C4-2B (cell line): Measurements from ENCODE around the gene HECA.

Source experiments
- ZFX ChIP-seq: fragments of 450-650 bp; IDR thresholded peaks from 2 replicates; pipeline ENCODE4 v1.6.1; 2017
- TF ChIP-seq, protein P1 (sequence below): fragments of 450-650 bp; conservative IDR thresholded peaks from 2 replicates; pipeline ENCODE4 v1.5.1; 2017; ENCODE audit warnings: mild to moderate bottlenecking

DNA sequence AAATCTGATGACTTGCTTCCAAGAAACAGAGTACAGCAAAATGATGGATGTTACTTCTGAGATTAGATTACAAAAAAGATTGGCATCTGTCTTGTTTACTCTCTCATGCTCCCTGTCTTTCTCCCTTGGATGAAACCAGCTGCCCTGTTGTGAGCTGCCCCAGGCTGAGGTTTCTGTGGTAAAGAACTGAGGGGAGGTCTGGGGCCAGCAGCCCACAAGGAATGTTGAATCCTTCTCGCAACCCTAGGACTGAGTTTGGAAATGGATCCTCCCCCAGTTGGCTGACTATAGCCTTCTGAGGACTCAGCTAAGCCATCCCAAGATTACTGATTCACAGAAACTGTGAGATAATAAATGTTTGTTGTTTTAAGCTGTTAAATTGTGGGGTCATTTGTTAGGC lies 5.6 kb upstream of the HECA start:
- TF ChIP-seq, protein P1, sequence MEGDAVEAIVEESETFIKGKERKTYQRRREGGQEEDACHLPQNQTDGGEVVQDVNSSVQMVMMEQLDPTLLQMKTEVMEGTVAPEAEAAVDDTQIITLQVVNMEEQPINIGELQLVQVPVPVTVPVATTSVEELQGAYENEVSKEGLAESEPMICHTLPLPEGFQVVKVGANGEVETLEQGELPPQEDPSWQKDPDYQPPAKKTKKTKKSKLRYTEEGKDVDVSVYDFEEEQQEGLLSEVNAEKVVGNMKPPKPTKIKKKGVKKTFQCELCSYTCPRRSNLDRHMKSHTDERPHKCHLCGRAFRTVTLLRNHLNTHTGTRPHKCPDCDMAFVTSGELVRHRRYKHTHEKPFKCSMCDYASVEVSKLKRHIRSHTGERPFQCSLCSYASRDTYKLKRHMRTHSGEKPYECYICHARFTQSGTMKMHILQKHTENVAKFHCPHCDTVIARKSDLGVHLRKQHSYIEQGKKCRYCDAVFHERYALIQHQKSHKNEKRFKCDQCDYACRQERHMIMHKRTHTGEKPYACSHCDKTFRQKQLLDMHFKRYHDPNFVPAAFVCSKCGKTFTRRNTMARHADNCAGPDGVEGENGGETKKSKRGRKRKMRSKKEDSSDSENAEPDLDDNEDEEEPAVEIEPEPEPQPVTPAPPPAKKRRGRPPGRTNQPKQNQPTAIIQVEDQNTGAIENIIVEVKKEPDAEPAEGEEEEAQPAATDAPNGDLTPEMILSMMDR = no peak
- no peak for TF ChIP-seq ZFX
